CD4-positive, CD25-positive, alpha-beta regulatory T cell (primary cell): ENCODE results near the gene PTPN12. TPM values are rescaled to one million over a fixed set of nuclear protein-coding genes. Genes with fewer than 3 reads are reported as not detected.

ENCODE experiments used
- ATAC-seq, 2 donors: fragments of 150-1000 bp; cut with Tn5 transposase; one replicate each; pipeline ENCODE4 v1.10.0; 2021; ENCODE audit warnings: low read depth in 2 of 2, moderate number of reproducible peaks in 2 of 2, moderate library complexity in 1 of 2
- DNase-seq, 3 donors: peaks; one replicate each; pipeline versions ENCODE4 v3.0.0 to v3.0.0-alpha.2; 2012 to 2022; ENCODE audit warnings: mixed read lengths in 1 of 3
- H3K27ac ChIP-seq: one replicate; pipeline ENCODE4 v1.7.0; 2013; ENCODE audit warnings: mild to moderate bottlenecking, low read length; ENCODE audit not compliant: insufficient read depth, poor library complexity, severe bottlenecking
- H3K27me3 ChIP-seq: one replicate; pipeline ENCODE4 v1.7.0; 2013; ENCODE audit warnings: low read length; ENCODE audit not compliant: control insufficient read depth, insufficient read depth
- H3K36me3 ChIP-seq: one replicate; pipeline ENCODE4 v1.7.0; 2013; ENCODE audit warnings: mild to moderate bottlenecking, low read length, moderate library complexity; ENCODE audit not compliant: control insufficient read depth, insufficient read depth
- H3K4me1 ChIP-seq: 2 replicates; pipeline ENCODE4 v1.7.0; 2013; ENCODE audit warnings: mild to moderate bottlenecking, low read length; ENCODE audit not compliant: insufficient read depth, control insufficient read depth, poor library complexity, severe bottlenecking
- H3K4me3 ChIP-seq: one replicate; pipeline ENCODE4 v1.7.0; 2013; ENCODE audit warnings: low read depth, mild to moderate bottlenecking, low read length, moderate library complexity
- H3K9me3 ChIP-seq, 2 experiments: 1 replicate in 1 of 2; 2 replicates in 1 of 2; pipeline ENCODE4 v1.7.0; 2013; ENCODE audit warnings: low read length in 2 of 2, mild to moderate bottlenecking in 1 of 2, moderate library complexity in 1 of 2; ENCODE audit not compliant: control insufficient read depth in 2 of 2
- H3K27ac Mint-ChIP-seq, 3 donors: one replicate each; pipeline ENCODE4 v1.8.0; 2020 to 2022; ENCODE audit warnings: mild to moderate bottlenecking in 3 of 3, mixed read lengths in 3 of 3, moderate library complexity in 2 of 3
- H3K27me3 Mint-ChIP-seq: one replicate; pipeline ENCODE4 v1.8.0; 2022; ENCODE audit warnings: mild to moderate bottlenecking, mixed read lengths
- H3K36me3 Mint-ChIP-seq: one replicate; pipeline ENCODE4 v1.8.0; 2020; ENCODE audit warnings: mixed read lengths
- H3K4me1 Mint-ChIP-seq, 4 donors: one replicate each; pipeline ENCODE4 v1.8.0; 2020 to 2022; ENCODE audit warnings: mixed read lengths in 4 of 4, mild to moderate bottlenecking in 1 of 4
- H3K4me3 Mint-ChIP-seq, 4 donors: one replicate each; pipeline ENCODE4 v1.8.0; 2020 to 2022; ENCODE audit warnings: mild to moderate bottlenecking in 4 of 4, mixed read lengths in 4 of 4, moderate library complexity in 3 of 4
- H3K9me3 Mint-ChIP-seq, 7 donors: one replicate each; pipeline ENCODE4 v1.8.0; 2020 to 2022; ENCODE audit warnings: mixed read lengths in 7 of 7, mild to moderate bottlenecking in 3 of 7, moderate library complexity in 2 of 7
- polyA plus RNA-seq, 4 donors: library from polyadenylated mRNA; unstranded; fragments of 300-500 nt; fragmentation: Illumina TruSeq; gene quantifications; one replicate each; pipeline ENCODE4 v1.2.3, GENCODE V29; 2021
- total RNA-seq: library from RNA; stranded (reverse); gene quantifications from one replicate; pipeline ENCODE4 v1.2.3, GENCODE V29; 2022

PTPN12 gene
- total and polyA plus RNA-seq, 5 donors from 2014 or later: 0.41 to 15.8 (median 0.57) TPM

DNA sequence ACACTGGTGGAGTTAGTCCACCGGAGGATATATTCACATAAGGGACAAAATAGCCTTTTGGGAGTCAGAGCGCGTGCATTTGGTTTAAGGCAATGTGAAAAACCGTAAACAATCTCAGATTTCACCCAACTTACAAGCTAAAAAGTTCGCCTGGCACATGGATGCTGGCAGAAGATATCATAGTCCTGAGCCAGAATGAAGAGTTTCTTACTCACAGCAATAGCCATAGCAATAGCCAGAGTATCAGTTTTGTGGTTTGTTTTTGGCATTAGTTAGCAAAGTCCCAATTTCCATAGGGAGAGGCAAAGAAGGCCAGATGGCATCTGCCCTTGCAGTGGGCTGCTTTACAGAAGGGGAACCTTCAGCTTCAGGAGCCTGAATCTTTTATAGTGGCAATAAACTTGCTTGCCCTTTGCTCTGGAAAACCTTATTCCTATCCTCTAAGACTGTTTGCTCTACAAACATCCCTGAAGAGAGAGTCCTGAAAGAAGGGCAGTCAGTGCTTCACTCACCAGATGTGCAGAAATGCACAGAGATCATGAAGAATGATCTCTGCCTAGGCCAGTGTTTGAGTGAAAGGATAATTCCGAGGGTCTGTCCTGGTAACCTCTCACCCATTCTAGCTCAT, 130.5 kb downstream of the PTPN12 start:
- H3K9me3 Mint-ChIP-seq: no peaks in the 10 kb centered on the region
- H3K27me3 ChIP-seq: no peaks in the 10 kb centered on the region
- no peaks in the 10 kb centered on the region for H3K4me1 ChIP-seq
- H3K27ac ChIP-seq: no peak overlapping the region
- H3K36me3 Mint-ChIP-seq: no peaks in the 10 kb centered on the region
- no peak for DNase-seq
- no peaks in the 10 kb centered on the region for H3K4me1 Mint-ChIP-seq
- no peak for ATAC-seq
- no peak overlapping the region for H3K4me3 ChIP-seq
- H3K4me3 Mint-ChIP-seq: no peak overlapping the region
- no peaks in the 10 kb centered on the region for H3K9me3 ChIP-seq
- no peaks in the 10 kb centered on the region for H3K36me3 ChIP-seq
- H3K27me3 Mint-ChIP-seq: no peaks in the 10 kb centered on the region
- H3K27ac Mint-ChIP-seq: peak overlapping the region in 1 of 3 donors; percentile 8

DNA sequence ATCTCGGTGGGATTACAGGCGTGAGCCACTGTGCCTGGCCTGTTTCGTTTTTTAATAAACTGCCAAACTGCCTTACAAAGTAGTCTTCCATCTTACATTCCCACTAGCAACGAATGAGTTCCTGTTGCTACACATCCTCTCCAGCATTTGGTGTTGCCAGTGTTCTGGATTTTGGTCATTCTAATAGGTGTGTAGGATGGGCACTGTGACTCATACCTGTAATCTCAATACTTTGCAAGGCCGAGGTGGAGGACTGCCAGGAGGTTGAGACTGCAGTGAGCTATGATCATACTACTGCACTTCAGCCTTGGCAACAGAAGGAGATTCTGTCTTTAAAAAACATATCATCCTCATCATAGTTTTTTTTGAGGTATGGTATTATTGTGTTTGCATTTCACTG, 137.8 kb downstream of the PTPN12 start:
- H3K36me3 ChIP-seq: no peaks in the 10 kb centered on the region
- no peak overlapping the region for H3K4me3 ChIP-seq
- DNase-seq (no peak), ATAC-seq (no peak)
- H3K27ac Mint-ChIP-seq: no peak overlapping the region
- no peaks in the 10 kb centered on the region for H3K9me3 ChIP-seq
- no peaks in the 10 kb centered on the region for H3K27me3 ChIP-seq
- peaks cover 0 to 4% (median under 1%) of the 10 kb centered on the region in 4 donors for H3K4me1 Mint-ChIP-seq
- H3K9me3 Mint-ChIP-seq: no peaks in the 10 kb centered on the region
- no peak overlapping the region for H3K27ac ChIP-seq
- H3K27me3 Mint-ChIP-seq: no peaks in the 10 kb centered on the region
- H3K4me3 Mint-ChIP-seq: no peak overlapping the region
- no peaks in the 10 kb centered on the region for H3K36me3 Mint-ChIP-seq
- no peaks in the 10 kb centered on the region for H3K4me1 ChIP-seq

DNA sequence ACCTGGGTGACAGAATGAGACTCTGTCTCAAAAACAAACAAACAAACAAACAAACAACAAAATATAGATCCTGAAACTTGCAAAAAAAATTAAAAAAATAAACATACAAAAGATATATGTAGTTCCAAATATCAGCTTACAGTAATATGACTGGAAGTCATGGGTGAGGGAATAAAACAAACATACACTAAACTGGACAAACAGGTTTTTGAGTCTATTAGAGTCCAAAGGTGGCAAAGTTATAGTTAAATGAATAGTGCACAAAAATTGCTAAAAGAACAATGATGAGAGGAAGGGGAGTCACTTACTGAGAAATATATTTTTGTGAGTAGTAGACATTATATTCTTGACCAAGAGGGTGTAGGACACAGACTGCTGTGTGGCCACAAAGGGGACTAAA, 142.5 kb downstream of the PTPN12 start:
- H3K27ac ChIP-seq: no peak overlapping the region
- H3K27me3 ChIP-seq: no peaks in the 10 kb centered on the region
- H3K36me3 ChIP-seq: peaks cover 3% of the 10 kb centered on the region
- no peaks in the 10 kb centered on the region for H3K9me3 ChIP-seq
- H3K4me3 ChIP-seq: no peak overlapping the region
- no peaks in the 10 kb centered on the region for H3K9me3 Mint-ChIP-seq
- peaks cover 5% of the 10 kb centered on the region for H3K36me3 Mint-ChIP-seq
- no peak overlapping the region for H3K27ac Mint-ChIP-seq
- no peak for DNase-seq
- H3K4me1 Mint-ChIP-seq: peaks cover 0 to 5% (median 4%) of the 10 kb centered on the region in 4 donors
- no peaks in the 10 kb centered on the region for H3K4me1 ChIP-seq
- H3K4me3 Mint-ChIP-seq: no peak overlapping the region
- no peak for ATAC-seq
- no peaks in the 10 kb centered on the region for H3K27me3 Mint-ChIP-seq

DNA sequence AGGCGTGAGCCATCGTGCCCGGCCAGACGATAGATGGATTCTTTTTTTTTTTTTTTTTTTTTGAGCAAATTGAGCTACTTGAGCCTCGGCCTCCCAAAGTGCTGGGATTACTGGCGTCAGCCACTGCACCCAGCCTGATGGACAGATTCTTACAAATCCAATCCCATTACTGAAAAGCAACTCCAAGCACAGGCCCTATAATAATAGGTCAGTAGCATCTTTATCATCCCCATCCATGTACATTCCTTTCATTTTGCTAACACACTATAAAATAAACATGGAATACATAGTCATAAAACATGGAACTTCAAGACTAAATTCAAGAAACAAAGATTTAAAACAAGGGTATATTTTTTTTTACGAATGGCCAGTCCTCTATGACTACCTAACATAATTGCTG, 143.2 kb downstream of the PTPN12 start:
- ATAC-seq (no peak), DNase-seq (no peak)
- no peaks in the 10 kb centered on the region for H3K27me3 Mint-ChIP-seq
- Histone ChIP-seq H3K4me1 (no peaks in the 10 kb centered on the region), H3K9me3 (no peaks in the 10 kb centered on the region), H3K27me3 (no peaks in the 10 kb centered on the region), H3K27ac (no peak overlapping the region), H3K36me3 (peaks cover 3% of the 10 kb centered on the region), H3K4me3 (no peak overlapping the region)
- H3K4me1 Mint-ChIP-seq: peaks cover 2 to 8% (median 5%) of the 10 kb centered on the region in 4 donors
- no peaks in the 10 kb centered on the region for H3K9me3 Mint-ChIP-seq
- H3K36me3 Mint-ChIP-seq: peaks cover 5% of the 10 kb centered on the region
- H3K27ac Mint-ChIP-seq: no peak overlapping the region
- no peak overlapping the region for H3K4me3 Mint-ChIP-seq

GRCh38 chr7:77684030-77684429, 146.9 kb downstream of the PTPN12 start:
- Histone ChIP-seq H3K4me1 (peaks cover 19% of the 10 kb centered on the region), H3K27me3 (no peaks in the 10 kb centered on the region), H3K27ac (no peak overlapping the region), H3K4me3 (no peak overlapping the region), H3K9me3 (no peaks in the 10 kb centered on the region), H3K36me3 (peaks cover 3% of the 10 kb centered on the region)
- DNase-seq: no peak
- Mint-ChIP-seq H3K4me3 (no peak overlapping the region), H3K27ac (no peak overlapping the region), H3K9me3 (no peaks in the 10 kb centered on the region), H3K4me1 (peaks cover 22 to 30% (median 26%) of the 10 kb centered on the region in 4 donors), H3K36me3 (peaks cover 7% of the 10 kb centered on the region), H3K27me3 (no peaks in the 10 kb centered on the region)
- ATAC-seq: no peak

DNA sequence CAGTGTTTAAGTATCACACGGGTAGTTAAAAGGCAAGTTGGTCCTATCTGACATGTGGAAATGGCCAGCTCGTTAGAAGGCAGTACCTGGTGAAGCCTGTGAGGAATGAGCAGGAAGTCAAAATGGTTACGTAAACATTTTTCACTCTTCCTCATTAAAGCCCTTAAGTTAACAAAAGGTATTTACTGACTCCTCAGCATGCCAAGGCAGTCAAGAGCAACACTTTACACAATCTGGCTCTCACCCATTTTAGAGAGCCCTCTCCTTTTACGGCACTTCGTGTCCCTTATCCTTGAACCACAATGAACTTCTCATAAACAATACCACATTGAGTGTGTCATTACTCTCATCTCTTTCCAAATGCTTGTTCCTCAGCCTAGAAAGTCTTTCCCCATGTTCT, 148.1 kb downstream of the PTPN12 start:
- Mint-ChIP-seq H3K4me3 (no peak overlapping the region), H3K27me3 (no peaks in the 10 kb centered on the region), H3K9me3 (no peaks in the 10 kb centered on the region), H3K36me3 (peaks cover 7% of the 10 kb centered on the region), H3K4me1 (peaks cover 19 to 33% (median 27%) of the 10 kb centered on the region in 4 donors), H3K27ac (peak overlapping the region in 1 of 3 donors; percentile 20)
- H3K4me3 ChIP-seq: no peak overlapping the region
- DNase-seq: no peak
- no peaks in the 10 kb centered on the region for H3K9me3 ChIP-seq
- H3K27me3 ChIP-seq: no peaks in the 10 kb centered on the region
- ATAC-seq: no peak
- peaks cover 19% of the 10 kb centered on the region for H3K4me1 ChIP-seq
- H3K27ac ChIP-seq: no peak overlapping the region
- peaks cover 3% of the 10 kb centered on the region for H3K36me3 ChIP-seq

DNA sequence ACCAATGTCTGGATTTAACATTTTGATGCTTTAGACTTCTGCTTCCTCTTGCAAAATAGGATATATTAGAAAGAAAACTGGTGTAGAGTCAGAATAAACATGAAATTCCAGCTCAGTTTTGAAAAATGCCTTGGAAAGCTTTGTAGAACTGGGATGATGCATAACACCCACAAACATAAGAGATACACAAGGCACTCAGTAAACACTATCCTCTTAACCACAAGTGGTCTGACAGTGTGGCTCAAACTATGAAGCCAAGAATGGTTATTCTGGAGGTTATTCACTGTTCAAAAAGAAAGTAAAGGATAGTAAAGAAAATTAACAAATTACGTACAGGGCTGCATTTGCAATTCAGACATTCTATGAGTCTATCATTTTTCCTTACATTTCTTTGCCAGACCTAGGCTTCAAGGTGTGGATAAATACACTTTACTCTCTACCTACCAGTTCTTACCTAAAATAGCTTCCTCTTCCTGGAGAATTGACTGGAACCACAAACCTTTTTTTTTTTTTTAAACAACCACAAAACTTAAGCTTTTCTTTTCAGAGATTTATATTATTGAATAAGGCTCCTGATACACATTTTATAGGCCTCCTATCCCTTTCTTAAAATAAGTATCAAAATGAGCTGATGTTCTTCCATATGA, 150.1 kb downstream of the PTPN12 start:
- peaks cover 19% of the 10 kb centered on the region for H3K4me1 ChIP-seq
- peak overlapping the region; percentile 7 for H3K4me3 ChIP-seq
- peak overlapping the region in 2 of 3 donors; percentile 57 to 69 for H3K27ac Mint-ChIP-seq
- H3K27me3 ChIP-seq: no peaks in the 10 kb centered on the region
- H3K4me3 Mint-ChIP-seq: peak overlapping the region in 3 of 4 donors; percentile 39 to 79 (median 40)
- H3K27me3 Mint-ChIP-seq: no peaks in the 10 kb centered on the region
- no peaks in the 10 kb centered on the region for H3K9me3 Mint-ChIP-seq
- H3K36me3 ChIP-seq: peaks cover 3% of the 10 kb centered on the region
- DNase-seq: peak in 2 of 3 donors; percentile 9
- ATAC-seq: no peak
- H3K36me3 Mint-ChIP-seq: peaks cover 7% of the 10 kb centered on the region
- H3K9me3 ChIP-seq: no peaks in the 10 kb centered on the region
- H3K27ac ChIP-seq: no peak overlapping the region
- peaks cover 20 to 40% (median 35%) of the 10 kb centered on the region in 4 donors for H3K4me1 Mint-ChIP-seq

GRCh38 chr7:77687747-77688144, 150.7 kb downstream of the PTPN12 start:
- Histone ChIP-seq H3K36me3 (peaks cover 3% of the 10 kb centered on the region), H3K9me3 (no peaks in the 10 kb centered on the region), H3K4me1 (peaks cover 19% of the 10 kb centered on the region), H3K27me3 (no peaks in the 10 kb centered on the region), H3K4me3 (no peak overlapping the region), H3K27ac (no peak overlapping the region)
- Mint-ChIP-seq H3K27me3 (no peaks in the 10 kb centered on the region), H3K4me1 (peaks cover 23 to 43% (median 36%) of the 10 kb centered on the region in 4 donors), H3K9me3 (no peaks in the 10 kb centered on the region), H3K27ac (peak overlapping the region in 2 of 3 donors; percentile 57 to 69), H3K36me3 (peaks cover 7% of the 10 kb centered on the region), H3K4me3 (peak overlapping the region in 3 of 4 donors; percentile 39 to 79 (median 40))
- DNase-seq (peak in 2 of 3 donors; percentile 13 to 14), ATAC-seq (no peak)
